ENCODE measurements around the gene PRR20A. TPM values are rescaled to one million over a fixed set of nuclear protein-coding genes. Genes with fewer than 3 reads are reported as not detected.
"Not testable (repeated sequence)": the region's sequence is repeated elsewhere in the genome, so short reads cannot be mapped to it uniquely, and the experiment has no call there.

The PRR20A gene
- total RNA-seq = not detected
- not detected for polyA plus RNA-seq

DNA sequence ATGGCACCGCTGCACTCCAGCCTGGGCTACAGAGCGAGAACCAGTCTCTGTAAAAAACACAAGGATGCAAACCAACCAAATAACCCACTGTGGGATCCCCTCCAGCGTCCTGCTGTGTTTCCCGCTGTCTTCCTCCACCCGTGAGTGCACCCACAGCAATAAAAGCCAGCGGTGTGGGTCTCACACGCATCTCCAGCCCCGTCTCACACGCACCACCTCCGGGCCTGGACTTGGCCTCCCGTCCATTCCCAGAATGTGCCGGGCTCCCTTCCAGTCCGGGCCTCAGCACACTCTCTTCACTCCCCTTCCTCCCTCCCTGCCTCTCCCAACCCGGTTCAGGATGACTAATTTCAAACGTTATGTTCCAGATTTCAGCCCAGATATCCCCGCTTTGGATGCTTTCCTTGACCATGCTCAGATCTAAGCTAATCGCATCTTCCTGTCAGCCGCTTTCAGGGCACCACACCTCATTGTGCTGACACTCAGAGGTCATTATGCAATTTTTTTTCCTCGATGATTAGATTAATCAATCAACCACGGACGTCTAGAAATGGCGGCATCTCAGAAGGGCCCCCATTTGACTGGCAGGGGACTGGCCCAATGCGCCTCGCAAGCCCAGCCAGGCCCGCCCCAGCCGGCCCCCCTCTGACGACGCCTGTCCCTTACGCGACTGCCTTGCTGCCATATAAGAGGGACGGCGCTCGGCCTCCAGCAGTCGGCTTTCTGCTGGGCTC is at the start of gene PRR20A:
Gene PRR20A, plus strand, starts transcription at position 684 of the 734 bp plus-strand sequence. CDS start 387 bp downstream, outside the sequence.
- H3K4me3 Mint-ChIP-seq; H3K4me3 ChIP-seq (ENCODE audit: low read length in 2 of 2); H3K9me3 ChIP-seq (ENCODE audit: control insufficient read depth in 1 of 2, low read length in 2 of 2); H3K27me3 Mint-ChIP-seq; CTCF ChIA-PET (ENCODE audit: partially characterized antibody); H3K27ac ChIP-seq (ENCODE audit: low read depth, low read length); H3K27me3 ChIP-seq (ENCODE audit: insufficient read depth, low read length); H3K4me1 Mint-ChIP-seq; H3K36me3 Mint-ChIP-seq; H3K9me3 Mint-ChIP-seq; H3K27ac Mint-ChIP-seq; DNase-seq; H3K4me1 ChIP-seq (ENCODE audit: insufficient read depth, low read length); H3K36me3 ChIP-seq (ENCODE audit: insufficient read depth, low read length); POLR2A ChIA-PET (ENCODE audit: partially characterized antibody); intact Hi-C loops (cut with micrococcal nuclease): not testable (repeated sequence)

DNA sequence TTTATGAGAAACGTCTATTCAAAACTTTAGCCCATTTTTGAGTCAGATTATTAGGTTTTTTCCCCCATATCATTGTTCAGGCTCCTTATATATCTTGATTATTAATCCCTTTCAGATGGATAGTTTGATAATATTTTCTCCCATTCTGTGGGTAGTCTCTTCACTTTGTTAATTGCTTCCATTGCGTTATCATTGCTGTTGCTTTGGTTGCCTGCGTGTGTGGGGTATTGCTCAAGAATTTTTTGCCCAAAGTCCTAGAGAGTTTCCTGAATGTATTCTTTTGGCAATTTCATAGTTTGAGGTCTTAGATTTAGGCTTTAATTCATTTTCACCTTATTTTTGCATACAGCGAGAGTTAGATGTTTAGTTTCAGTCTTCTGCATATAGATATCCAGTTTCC is 25.8 kb upstream of the PRR20A start:
- H3K4me1 Mint-ChIP-seq = no peaks in the 10 kb centered on the region
- no peaks in the 10 kb centered on the region for H3K4me1 ChIP-seq (ENCODE audit: insufficient read depth, low read length)
- CTCF ChIA-PET (ENCODE audit: partially characterized antibody) = no interaction called here
- POLR2A ChIA-PET (ENCODE audit: partially characterized antibody) = no interaction called here
- no peak overlapping the region for H3K27ac ChIP-seq (ENCODE audit: low read depth, low read length)
- no peaks in the 10 kb centered on the region for H3K9me3 ChIP-seq (ENCODE audit: control insufficient read depth in 1 of 2, low read length in 2 of 2)
- H3K27me3 ChIP-seq (ENCODE audit: insufficient read depth, low read length) = no peaks in the 10 kb centered on the region
- no peak for DNase-seq
- no peaks in the 10 kb centered on the region for H3K36me3 Mint-ChIP-seq
- no peak overlapping the region for H3K27ac Mint-ChIP-seq
- no peaks in the 10 kb centered on the region for H3K36me3 ChIP-seq (ENCODE audit: insufficient read depth, low read length)
- H3K9me3 Mint-ChIP-seq = peaks cover 1 to 20% (median 6%) of the 10 kb centered on the region in 8 donors
- H3K4me3 Mint-ChIP-seq = no peak overlapping the region
- intact Hi-C loops (cut with micrococcal nuclease) = no loop called here
- H3K27me3 Mint-ChIP-seq = no peaks in the 10 kb centered on the region
- no peak overlapping the region for H3K4me3 ChIP-seq (ENCODE audit: low read length in 2 of 2)

- ChIA-PET POLR2A (ENCODE audit: partially characterized antibody) (no interaction called here), CTCF (ENCODE audit: partially characterized antibody) (no interaction called here)
- no peaks in the 10 kb centered on the region for H3K4me1 ChIP-seq (ENCODE audit: insufficient read depth, low read length)
- H3K27ac ChIP-seq (ENCODE audit: low read depth, low read length) = no peak overlapping the region
- H3K27ac Mint-ChIP-seq = no peak overlapping the region
- no peaks in the 10 kb centered on the region for H3K36me3 Mint-ChIP-seq
- peaks cover 0 to 12% (median 3%) of the 10 kb centered on the region in 8 donors for H3K9me3 Mint-ChIP-seq
- H3K4me1 Mint-ChIP-seq = no peaks in the 10 kb centered on the region
- intact Hi-C loops (cut with micrococcal nuclease) = no loop called here
- no peaks in the 10 kb centered on the region for H3K9me3 ChIP-seq (ENCODE audit: control insufficient read depth in 1 of 2, low read length in 2 of 2)
- H3K27me3 Mint-ChIP-seq = no peaks in the 10 kb centered on the region
- H3K4me3 Mint-ChIP-seq = no peak overlapping the region
- no peaks in the 10 kb centered on the region for H3K36me3 ChIP-seq (ENCODE audit: insufficient read depth, low read length)
- no peak overlapping the region for H3K4me3 ChIP-seq (ENCODE audit: low read length in 2 of 2)
- DNase-seq = no peak
- no peaks in the 10 kb centered on the region for H3K27me3 ChIP-seq (ENCODE audit: insufficient read depth, low read length)
These were observed 17.0 kb upstream of the PRR20A start for GRCh38 chr13:57123681-57124080.

DNA sequence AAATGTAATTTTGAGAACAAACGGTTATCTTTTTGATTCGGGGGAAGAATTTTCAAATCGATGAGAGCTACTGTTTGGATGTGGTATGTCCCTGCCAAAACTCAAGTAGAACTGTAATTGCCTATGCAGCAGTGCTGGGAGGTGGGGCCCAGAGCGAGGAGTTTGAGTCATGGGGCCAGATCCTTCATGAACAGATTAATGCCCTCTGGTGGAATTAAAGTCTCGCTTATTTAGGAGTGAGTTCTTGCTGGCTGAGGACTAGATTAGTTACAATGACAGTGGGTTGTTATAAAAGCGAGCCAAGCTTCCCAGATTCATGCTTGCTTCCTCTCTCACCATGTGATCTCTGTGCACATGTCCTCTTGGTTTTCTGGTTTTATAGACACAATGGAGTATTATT is 11.8 kb upstream of the PRR20A start:
- Histone ChIP-seq H3K4me1 (ENCODE audit: insufficient read depth, low read length) (no peaks in the 10 kb centered on the region), H3K4me3 (ENCODE audit: low read length in 2 of 2) (no peak overlapping the region), H3K27ac (ENCODE audit: low read depth, low read length) (no peak overlapping the region), H3K9me3 (ENCODE audit: control insufficient read depth in 1 of 2, low read length in 2 of 2) (no peaks in the 10 kb centered on the region), H3K36me3 (ENCODE audit: insufficient read depth, low read length) (no peaks in the 10 kb centered on the region), H3K27me3 (ENCODE audit: insufficient read depth, low read length) (no peaks in the 10 kb centered on the region)
- H3K9me3 Mint-ChIP-seq = peaks cover 0 to 12% (median 3%) of the 10 kb centered on the region in 8 donors
- intact Hi-C loops (cut with micrococcal nuclease) = no loop called here
- no peak for DNase-seq
- ChIA-PET CTCF (ENCODE audit: partially characterized antibody) (no interaction called here), POLR2A (ENCODE audit: partially characterized antibody) (no interaction called here)
- H3K4me3 Mint-ChIP-seq = no peak overlapping the region
- no peaks in the 10 kb centered on the region for H3K36me3 Mint-ChIP-seq
- H3K27ac Mint-ChIP-seq = no peak overlapping the region
- no peaks in the 10 kb centered on the region for H3K27me3 Mint-ChIP-seq
- no peaks in the 10 kb centered on the region for H3K4me1 Mint-ChIP-seq

DNA sequence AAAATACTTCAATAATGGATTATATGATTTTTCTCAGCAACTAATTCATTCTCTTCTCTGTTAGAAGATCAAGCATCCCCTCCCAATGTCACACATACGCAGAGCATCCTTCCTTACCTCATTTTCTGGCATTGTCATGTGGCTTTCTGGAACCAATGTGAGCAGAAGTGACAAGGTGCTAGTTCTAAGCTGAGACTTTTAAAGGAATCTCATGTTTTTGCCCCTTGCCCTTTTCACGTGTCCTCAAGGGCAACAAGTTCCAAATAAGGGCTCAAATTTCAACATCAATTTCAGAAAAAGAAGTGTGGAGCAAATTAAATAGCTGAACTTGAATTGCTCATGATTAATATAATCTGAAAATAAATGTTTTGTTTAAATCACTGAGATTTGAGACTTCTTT is 4.6 kb upstream of the PRR20A start:
- no peak for DNase-seq
- Mint-ChIP-seq H3K27me3 (no peaks in the 10 kb centered on the region), H3K36me3 (no peaks in the 10 kb centered on the region), H3K27ac (no peak overlapping the region), H3K9me3 (peaks cover 2 to 8% (median 4%) of the 10 kb centered on the region in 8 donors), H3K4me3 (no peak overlapping the region), H3K4me1 (no peaks in the 10 kb centered on the region)
- ChIA-PET CTCF (ENCODE audit: partially characterized antibody) (no interaction called here), POLR2A (ENCODE audit: partially characterized antibody) (no interaction called here)
- no peak overlapping the region for H3K27ac ChIP-seq (ENCODE audit: low read depth, low read length)
- intact Hi-C loops (cut with micrococcal nuclease) = no loop called here
- H3K9me3 ChIP-seq (ENCODE audit: control insufficient read depth in 1 of 2, low read length in 2 of 2) = no peaks in the 10 kb centered on the region
- no peaks in the 10 kb centered on the region for H3K27me3 ChIP-seq (ENCODE audit: insufficient read depth, low read length)
- H3K4me3 ChIP-seq (ENCODE audit: low read length in 2 of 2) = no peak overlapping the region
- H3K36me3 ChIP-seq (ENCODE audit: insufficient read depth, low read length) = no peaks in the 10 kb centered on the region
- no peaks in the 10 kb centered on the region for H3K4me1 ChIP-seq (ENCODE audit: insufficient read depth, low read length)

GRCh38 chr13:57137585-57137984 is 3.1 kb upstream of the PRR20A start:
- Mint-ChIP-seq H3K9me3 (peaks cover 2 to 4% (median 3%) of the 10 kb centered on the region in 8 donors), H3K36me3 (no peaks in the 10 kb centered on the region), H3K4me1 (no peaks in the 10 kb centered on the region), H3K4me3 (no peak overlapping the region), H3K27me3 (no peaks in the 10 kb centered on the region), H3K27ac (no peak overlapping the region)
- no peaks in the 10 kb centered on the region for H3K27me3 ChIP-seq (ENCODE audit: insufficient read depth, low read length)
- ChIA-PET CTCF (ENCODE audit: partially characterized antibody) (no interaction called here), POLR2A (ENCODE audit: partially characterized antibody) (no interaction called here)
- H3K27ac ChIP-seq (ENCODE audit: low read depth, low read length) = no peak overlapping the region
- H3K9me3 ChIP-seq (ENCODE audit: control insufficient read depth in 1 of 2, low read length in 2 of 2) = no peaks in the 10 kb centered on the region
- no peaks in the 10 kb centered on the region for H3K4me1 ChIP-seq (ENCODE audit: insufficient read depth, low read length)
- H3K36me3 ChIP-seq (ENCODE audit: insufficient read depth, low read length) = no peaks in the 10 kb centered on the region
- no peak overlapping the region for H3K4me3 ChIP-seq (ENCODE audit: low read length in 2 of 2)
- DNase-seq = no peak
- intact Hi-C loops (cut with micrococcal nuclease) = no loop called here

DNA sequence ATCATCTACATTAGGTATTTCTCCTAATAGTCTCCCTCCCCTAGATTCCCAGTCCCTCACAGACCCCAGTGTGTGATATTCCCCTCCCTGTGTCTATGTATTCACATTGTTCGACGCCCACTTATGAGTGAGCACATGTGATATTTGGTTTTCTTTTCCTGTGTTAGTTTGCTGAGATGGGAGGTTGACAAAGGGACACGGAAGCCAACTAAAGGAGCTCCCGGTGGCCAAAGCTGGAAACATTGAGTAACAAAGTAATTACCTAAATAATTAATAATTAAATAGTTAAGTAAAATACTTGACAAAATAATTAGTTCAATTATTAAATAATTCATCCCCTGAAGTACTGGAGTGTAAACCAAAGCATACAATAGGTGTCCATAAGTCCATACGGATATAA is 1.7 kb upstream of the PRR20A start:
- Mint-ChIP-seq H3K9me3 (peaks cover 0 to 4% (median 3%) of the 10 kb centered on the region in 8 donors), H3K27ac (no peak overlapping the region), H3K4me1 (no peaks in the 10 kb centered on the region), H3K27me3 (no peaks in the 10 kb centered on the region), H3K4me3 (no peak overlapping the region), H3K36me3 (no peaks in the 10 kb centered on the region)
- DNase-seq = peak in 1 of 5 donors; percentile 24
- ChIA-PET POLR2A (ENCODE audit: partially characterized antibody) (no interaction called here), CTCF (ENCODE audit: partially characterized antibody) (no interaction called here)
- Histone ChIP-seq H3K36me3 (ENCODE audit: insufficient read depth, low read length) (no peaks in the 10 kb centered on the region), H3K4me1 (ENCODE audit: insufficient read depth, low read length) (no peaks in the 10 kb centered on the region), H3K9me3 (ENCODE audit: control insufficient read depth in 1 of 2, low read length in 2 of 2) (no peaks in the 10 kb centered on the region), H3K27me3 (ENCODE audit: insufficient read depth, low read length) (no peaks in the 10 kb centered on the region), H3K4me3 (ENCODE audit: low read length in 2 of 2) (no peak overlapping the region), H3K27ac (ENCODE audit: low read depth, low read length) (no peak overlapping the region)
- intact Hi-C loops (cut with micrococcal nuclease) = no loop called here

DNA sequence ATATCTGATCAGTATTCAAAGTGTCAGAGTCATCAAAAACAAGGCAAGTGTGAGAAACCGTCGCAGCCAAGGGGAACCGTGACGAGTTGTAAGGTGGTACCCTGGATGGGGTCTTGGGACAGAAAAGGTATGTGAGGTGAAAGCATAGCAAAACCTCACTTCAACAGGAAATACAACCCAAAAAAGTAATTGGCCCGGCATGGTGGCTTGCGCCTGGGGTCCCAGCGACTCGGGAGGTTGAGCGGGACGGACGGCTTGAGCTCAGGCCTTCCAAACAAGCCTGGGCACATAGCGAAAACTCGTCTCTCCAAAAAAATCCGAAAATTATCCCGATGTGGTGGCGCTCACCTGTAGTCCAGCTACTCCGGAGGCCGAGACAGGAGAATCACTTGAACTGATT is 937 bp upstream of the PRR20A start:
- H3K4me3 Mint-ChIP-seq; POLR2A ChIA-PET (ENCODE audit: partially characterized antibody): not testable (repeated sequence)

More for the DNA sequence above, 937 bp upstream of the PRR20A start:
- H3K27me3 Mint-ChIP-seq; H3K27me3 ChIP-seq (ENCODE audit: insufficient read depth, low read length); CTCF ChIA-PET (ENCODE audit: partially characterized antibody); H3K4me1 Mint-ChIP-seq; H3K36me3 Mint-ChIP-seq; intact Hi-C loops (cut with micrococcal nuclease); H3K27ac Mint-ChIP-seq; H3K9me3 Mint-ChIP-seq; H3K36me3 ChIP-seq (ENCODE audit: insufficient read depth, low read length); DNase-seq; H3K9me3 ChIP-seq (ENCODE audit: control insufficient read depth in 1 of 2, low read length in 2 of 2); H3K4me1 ChIP-seq (ENCODE audit: insufficient read depth, low read length); H3K4me3 ChIP-seq (ENCODE audit: low read length in 2 of 2); H3K27ac ChIP-seq (ENCODE audit: low read depth, low read length): not testable (repeated sequence)
